Measurements from ENCODE around the gene SLC23A2.
A peak's percentile ranks its signal among the peaks of the same experiment; 100 is the strongest.
"Not testable (repeated sequence)": the region's sequence is repeated elsewhere in the genome, so short reads cannot be mapped to it uniquely, and the experiment has no call there.

SLC23A2 gene

GRCh38 chr20:4929686-4930397 lies 71.5 kb downstream of the SLC23A2 start:
- DNase-seq, result no peak

- DNase-seq, result no peak
Measured at GRCh38 chr20:4926531-4927156, 74.7 kb downstream of the SLC23A2 start.

- peak; percentile 63 for DNase-seq
Measured at GRCh38 chr20:4925842-4926530, 75.3 kb downstream of the SLC23A2 start.

- no peak for DNase-seq
Measured at GRCh38 chr20:4924446-4924845, 76.9 kb downstream of the SLC23A2 start.

- no peak for DNase-seq
Measured at GRCh38 chr20:4924032-4924431, 77.3 kb downstream of the SLC23A2 start.

GRCh38 chr20:4922186-4922585 lies 79.1 kb downstream of the SLC23A2 start:
- DNase-seq, result no peak

GRCh38 chr20:4921271-4921670 lies 80.0 kb downstream of the SLC23A2 start:
- DNase-seq, result not testable (repeated sequence)

GRCh38 chr20:4920655-4921054 lies 80.7 kb downstream of the SLC23A2 start:
- DNase-seq, result no peak

GRCh38 chr20:4920131-4920530 lies 81.2 kb downstream of the SLC23A2 start:
- DNase-seq, result no peak

GRCh38 chr20:4919047-4919704 lies 82.1 kb downstream of the SLC23A2 start:
- DNase-seq, result no peak

GRCh38 chr20:4918473-4918872 lies 82.8 kb downstream of the SLC23A2 start:
- DNase-seq, result no peak

GRCh38 chr20:4916971-4917881 lies 84.1 kb downstream of the SLC23A2 start:
- DNase-seq, result peak; percentile 45

GRCh38 chr20:4913147-4913546 lies 88.2 kb downstream of the SLC23A2 start:
- DNase-seq, result no peak

- no peak for DNase-seq
Measured at GRCh38 chr20:4912380-4913142, 88.7 kb downstream of the SLC23A2 start.

GRCh38 chr20:4910951-4911350 lies 90.4 kb downstream of the SLC23A2 start:
- no peak for DNase-seq

- DNase-seq, result no peak
Measured at GRCh38 chr20:4905613-4906012, 95.7 kb downstream of the SLC23A2 start.

- DNase-seq, result no peak
Measured at GRCh38 chr20:4905195-4905594, 96.1 kb downstream of the SLC23A2 start.

- no peak for DNase-seq
Measured at GRCh38 chr20:4904127-4904860, 97.0 kb downstream of the SLC23A2 start.

- no peak for DNase-seq
Measured at GRCh38 chr20:4902788-4903187, 98.5 kb downstream of the SLC23A2 start.

GRCh38 chr20:4901031-4901818 lies 100.1 kb downstream of the SLC23A2 start:
- no peak for DNase-seq
